Activated CD8-positive, alpha-beta T cell treated with anti-CD3 and anti-CD28 coated beads for 36 hours (primary cell): ENCODE measurements around the gene PTPN21. TPM values are rescaled to one million over a fixed set of nuclear protein-coding genes. Genes with fewer than 3 reads are reported as not detected.

Source experiments
- ATAC-seq: fragments of 200-7000 bp; cut with Tn5 transposase; one replicate; pipeline ENCODE4 v1.10.0; 2021; ENCODE audit warnings: mild to moderate bottlenecking, moderate library complexity
- CTCF ChIA-PET: fragments of 350-600 bp; sonication (Branson Sonifier 250); formaldehyde crosslinking; loops from one replicate; lab custom pipeline; 2021; ENCODE audit warnings: antibody characterized with exemption; lab: Charles Lee
- POLR2A ChIA-PET: fragments of 350-600 bp; sonication (Branson Sonifier 250); formaldehyde crosslinking; loops from one replicate; lab custom pipeline; 2021; ENCODE audit warnings: antibody characterized with exemption; lab: Charles Lee
- DNase-seq: peaks from one replicate; pipeline ENCODE4 v3.0.0-alpha.2; 2020
- H3K27ac Mint-ChIP-seq: one replicate; pipeline ENCODE4 v1.8.0; 2021; ENCODE audit warnings: mild to moderate bottlenecking, mixed read lengths
- H3K27me3 Mint-ChIP-seq: one replicate; pipeline ENCODE4 v1.8.0; 2021; ENCODE audit warnings: mixed read lengths
- H3K36me3 Mint-ChIP-seq: one replicate; pipeline ENCODE4 v1.8.0; 2021; ENCODE audit warnings: low read depth, mixed read lengths
- H3K4me1 Mint-ChIP-seq: one replicate; pipeline ENCODE4 v1.8.0; 2021; ENCODE audit warnings: low read depth, mixed read lengths
- H3K4me3 Mint-ChIP-seq: one replicate; pipeline ENCODE4 v1.8.0; 2021; ENCODE audit warnings: mild to moderate bottlenecking, moderate library complexity, mixed read lengths
- H3K9me3 Mint-ChIP-seq: one replicate; pipeline ENCODE4 v1.8.0; 2021; ENCODE audit warnings: mixed read lengths
- intact Hi-C: fragments of 100-400 bp; cut with micrococcal nuclease; formaldehyde crosslinking; loops from one replicate; pipeline ENCODE4 v1.10.0; 2022
- total RNA-seq, 2 experiments: library from RNA; stranded (reverse); gene quantifications; one replicate each; pipeline ENCODE4 v1.2.3, GENCODE V29; 2021
- TF ChIP-seq, protein P1 (sequence below): fragments of 200-600 bp; IDR thresholded peaks from one replicate; pipeline ENCODE4 v1.8.0; 2022; ENCODE audit warnings: antibody characterized with exemption, mild to moderate bottlenecking

The PTPN21 gene
- total RNA-seq, 2 experiments from 2014 or later: not detected

DNA sequence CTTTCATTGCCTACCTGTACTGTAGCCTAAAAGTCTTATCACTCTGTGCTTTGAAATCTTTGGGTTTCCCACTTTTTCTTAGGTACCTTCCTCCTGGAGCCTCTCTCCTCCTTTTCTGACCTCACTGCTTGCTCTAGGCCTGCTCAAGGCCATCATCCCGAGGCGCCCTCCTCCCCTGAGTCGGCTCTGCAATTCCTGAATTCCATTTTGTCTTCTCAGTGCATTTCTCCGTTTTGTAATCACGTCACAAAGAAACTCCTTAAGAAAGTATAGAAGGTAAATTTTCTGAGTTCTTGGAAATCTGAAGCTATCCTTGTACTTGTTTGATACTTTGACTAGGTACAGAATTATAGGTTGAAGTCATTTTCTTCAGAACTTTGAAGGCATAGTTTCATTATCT is 33.3 kb upstream of the PTPN21 start:
- H3K4me3 Mint-ChIP-seq: no peak overlapping the region
- no peaks in the 10 kb centered on the region for H3K4me1 Mint-ChIP-seq
- no peak overlapping the region for H3K27ac Mint-ChIP-seq
- DNase-seq (no peak), ATAC-seq (no peak)
- no peaks in the 10 kb centered on the region for H3K9me3 Mint-ChIP-seq
- ChIA-PET POLR2A (no interaction called here), CTCF (no interaction called here)
- TF ChIP-seq, protein P1, sequence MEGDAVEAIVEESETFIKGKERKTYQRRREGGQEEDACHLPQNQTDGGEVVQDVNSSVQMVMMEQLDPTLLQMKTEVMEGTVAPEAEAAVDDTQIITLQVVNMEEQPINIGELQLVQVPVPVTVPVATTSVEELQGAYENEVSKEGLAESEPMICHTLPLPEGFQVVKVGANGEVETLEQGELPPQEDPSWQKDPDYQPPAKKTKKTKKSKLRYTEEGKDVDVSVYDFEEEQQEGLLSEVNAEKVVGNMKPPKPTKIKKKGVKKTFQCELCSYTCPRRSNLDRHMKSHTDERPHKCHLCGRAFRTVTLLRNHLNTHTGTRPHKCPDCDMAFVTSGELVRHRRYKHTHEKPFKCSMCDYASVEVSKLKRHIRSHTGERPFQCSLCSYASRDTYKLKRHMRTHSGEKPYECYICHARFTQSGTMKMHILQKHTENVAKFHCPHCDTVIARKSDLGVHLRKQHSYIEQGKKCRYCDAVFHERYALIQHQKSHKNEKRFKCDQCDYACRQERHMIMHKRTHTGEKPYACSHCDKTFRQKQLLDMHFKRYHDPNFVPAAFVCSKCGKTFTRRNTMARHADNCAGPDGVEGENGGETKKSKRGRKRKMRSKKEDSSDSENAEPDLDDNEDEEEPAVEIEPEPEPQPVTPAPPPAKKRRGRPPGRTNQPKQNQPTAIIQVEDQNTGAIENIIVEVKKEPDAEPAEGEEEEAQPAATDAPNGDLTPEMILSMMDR: no peak
- H3K36me3 Mint-ChIP-seq: peaks cover 43% of the 10 kb centered on the region
- H3K27me3 Mint-ChIP-seq: no peaks in the 10 kb centered on the region
- intact Hi-C loops: no loop called here

DNA sequence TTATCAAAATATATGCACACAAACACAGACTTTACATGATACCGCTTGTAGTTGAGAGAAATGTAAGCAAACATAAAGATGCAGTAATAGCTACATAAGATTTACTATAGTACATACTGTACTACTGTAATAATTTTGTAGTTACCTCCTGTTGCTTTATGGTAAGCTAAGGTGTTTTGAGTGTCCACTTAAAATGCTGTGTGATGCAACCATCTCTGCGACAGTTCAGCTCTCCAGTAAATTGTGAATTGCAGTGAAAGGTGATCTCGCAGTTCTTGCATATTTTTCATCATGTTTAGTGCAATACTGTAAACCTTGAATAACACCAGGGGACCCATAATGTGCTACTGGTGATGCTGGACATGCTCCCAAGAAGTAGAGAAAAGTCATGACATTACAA is 29.6 kb upstream of the PTPN21 start:
- H3K4me3 Mint-ChIP-seq: no peak overlapping the region
- peaks cover 52% of the 10 kb centered on the region for H3K36me3 Mint-ChIP-seq
- TF ChIP-seq, protein P1: no peak
- CTCF ChIA-PET: interaction anchor here (2.1 kb wide), 1 partner anchor 28 kb away, joined by 5 read pairs; no protein-coding TSS in a partner anchor
- DNase-seq: no peak
- intact Hi-C loops: no loop called here
- H3K9me3 Mint-ChIP-seq: no peaks in the 10 kb centered on the region
- H3K27ac Mint-ChIP-seq: no peak overlapping the region
- POLR2A ChIA-PET: interaction anchor here (1.1 kb wide), 1 partner anchor 11 kb away, joined by 3 read pairs; no protein-coding TSS in a partner anchor
- H3K4me1 Mint-ChIP-seq: no peaks in the 10 kb centered on the region
- ATAC-seq: no peak
- H3K27me3 Mint-ChIP-seq: no peaks in the 10 kb centered on the region

DNA sequence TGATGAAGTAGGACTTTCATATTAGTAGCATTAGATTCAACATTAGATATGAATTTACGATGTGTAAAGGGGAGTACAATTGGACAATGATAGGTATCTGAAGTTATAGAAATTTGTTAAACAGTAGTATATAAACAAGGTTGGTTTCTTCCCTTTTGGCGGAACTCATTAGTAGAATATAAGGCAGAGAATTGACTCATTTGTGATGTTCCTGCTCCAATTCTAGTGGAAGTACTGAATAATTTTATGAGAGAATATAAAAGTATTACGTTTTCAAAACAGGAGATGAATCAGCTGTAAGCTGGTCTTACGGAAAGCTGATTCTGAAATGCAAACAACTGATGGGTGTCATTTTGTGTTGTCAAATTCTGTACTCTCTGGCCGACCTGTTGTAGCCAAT is 21.4 kb upstream of the PTPN21 start:
- Mint-ChIP-seq H3K4me3 (no peak overlapping the region), H3K27me3 (no peaks in the 10 kb centered on the region), H3K4me1 (no peaks in the 10 kb centered on the region), H3K27ac (no peak overlapping the region), H3K36me3 (peaks cover 59% of the 10 kb centered on the region), H3K9me3 (no peaks in the 10 kb centered on the region)
- POLR2A ChIA-PET: interaction anchor here (0.6 kb wide), 1 partner anchor 641 kb away, joined by 3 read pairs; no protein-coding TSS in a partner anchor
- CTCF ChIA-PET: no interaction called here
- TF ChIP-seq, protein P1: no peak
- intact Hi-C loops: no loop called here
- DNase-seq (no peak), ATAC-seq (no peak)

- DNase-seq (no peak), ATAC-seq (no peak)
- ChIA-PET CTCF (no interaction called here), POLR2A (interaction anchor here (1.0 kb wide), 1 partner anchor 9 kb away, joined by 3 read pairs; no protein-coding TSS in a partner anchor)
- intact Hi-C loops: no loop called here
- H3K9me3 Mint-ChIP-seq: no peaks in the 10 kb centered on the region
- H3K4me1 Mint-ChIP-seq: no peaks in the 10 kb centered on the region
- H3K27ac Mint-ChIP-seq: no peak overlapping the region
- H3K27me3 Mint-ChIP-seq: no peaks in the 10 kb centered on the region
- H3K4me3 Mint-ChIP-seq: no peak overlapping the region
- H3K36me3 Mint-ChIP-seq: peaks cover 59% of the 10 kb centered on the region
- TF ChIP-seq, protein P1: no peak
These were observed 17.3 kb upstream of the PTPN21 start for GRCh38 chr14:88572117-88572516.

- TF ChIP-seq, protein P1: no peak
- intact Hi-C loops: loop anchor here (10.0 kb wide), 1 partner anchor 227 kb away; the partner anchor contains the start of gene EML5
- POLR2A ChIA-PET: interaction anchor here (0.9 kb wide), 1 partner anchor 13 kb away, joined by 3 read pairs; no protein-coding TSS in a partner anchor
- no peak overlapping the region for H3K27ac Mint-ChIP-seq
- DNase-seq (no peak), ATAC-seq (no peak)
- no peaks in the 10 kb centered on the region for H3K9me3 Mint-ChIP-seq
- H3K4me1 Mint-ChIP-seq: peaks cover 13% of the 10 kb centered on the region
- CTCF ChIA-PET: interaction anchor here (1.1 kb wide), 1 partner anchor 11 kb away, joined by 5 read pairs; no protein-coding TSS in a partner anchor
- no peaks in the 10 kb centered on the region for H3K27me3 Mint-ChIP-seq
- peaks cover 54% of the 10 kb centered on the region for H3K36me3 Mint-ChIP-seq
- no peak overlapping the region for H3K4me3 Mint-ChIP-seq
These were observed 13.4 kb upstream of the PTPN21 start for GRCh38 chr14:88568196-88568595.
